22Rv1 (cell line): ENCODE data around the gene LCN15.

Experiments used
- H3K27ac ChIP-seq: fragments of 450-650 bp; 2 replicates; pipeline ENCODE4 v1.5.1; 2017
- CTCF ChIP-seq: fragments of 450-650 bp; IDR thresholded peaks from 2 replicates; pipeline ENCODE4 v1.5.1; 2017; ENCODE audit warnings: mild to moderate bottlenecking
- ZFX ChIP-seq: fragments of 450-650 bp; IDR thresholded peaks from 2 replicates; pipeline ENCODE4 v1.6.1; 2017; ENCODE audit warnings: antibody characterized with exemption, borderline replicate concordance

The LCN15 gene

GRCh38 chr9:136766410-136767120 lies 2.2 kb upstream of the LCN15 start:
- 0 out of 2 replicates have a peak overlapping the region, but pooled peaks have one; percentile 7 for H3K27ac ChIP-seq
- peak; percentile 75 for TF ChIP-seq CTCF

- H3K27ac ChIP-seq = 0 out of 2 replicates have a peak overlapping the region, but pooled peaks have one; percentile 7
These were observed 1.6 kb upstream of the LCN15 start for GRCh38 chr9:136765745-136766409.

GRCh38 chr9:136765041-136765440 lies 723 bp upstream of the LCN15 start:
- TF ChIP-seq CTCF (no peak), ZFX (no peak)
- no peak overlapping the region for H3K27ac ChIP-seq

GRCh38 chr9:136763649-136764035 lies 676 bp downstream of the LCN15 start:
- no peak for TF ChIP-seq CTCF
- TF ChIP-seq ZFX = no peak
- no peak overlapping the region for H3K27ac ChIP-seq

- TF ChIP-seq CTCF (0 out of 2 replicates have a peak, but pooled peaks have one; percentile 5), ZFX (no peak)
- peak overlapping the region; percentile 40; the same call in 1 of the 2 replicates for H3K27ac ChIP-seq
These were observed 1.2 kb downstream of the LCN15 start for GRCh38 chr9:136762915-136763648.

- TF ChIP-seq CTCF (no peak), ZFX (no peak)
- H3K27ac ChIP-seq = peak overlapping the region; percentile 40; the same call in 1 of the 2 replicates
These were observed 2.1 kb downstream of the LCN15 start for GRCh38 chr9:136762221-136762691.

- H3K27ac ChIP-seq = peak overlapping the region; percentile 22; the same call in 1 of the 2 replicates
- TF ChIP-seq CTCF (no peak), ZFX (no peak)
These were observed 2.8 kb downstream of the LCN15 start for GRCh38 chr9:136761545-136761981.
